HG03196 (cell line): ENCODE data around the gene ITGB8.

ENCODE experiments used
- ATAC-seq: cut with Tn5 transposase; IDR thresholded peaks from one replicate; pipeline ENCODE4 v1.9.1; 2021; ENCODE audit not compliant: unreplicated experiment

Gene ITGB8

DNA sequence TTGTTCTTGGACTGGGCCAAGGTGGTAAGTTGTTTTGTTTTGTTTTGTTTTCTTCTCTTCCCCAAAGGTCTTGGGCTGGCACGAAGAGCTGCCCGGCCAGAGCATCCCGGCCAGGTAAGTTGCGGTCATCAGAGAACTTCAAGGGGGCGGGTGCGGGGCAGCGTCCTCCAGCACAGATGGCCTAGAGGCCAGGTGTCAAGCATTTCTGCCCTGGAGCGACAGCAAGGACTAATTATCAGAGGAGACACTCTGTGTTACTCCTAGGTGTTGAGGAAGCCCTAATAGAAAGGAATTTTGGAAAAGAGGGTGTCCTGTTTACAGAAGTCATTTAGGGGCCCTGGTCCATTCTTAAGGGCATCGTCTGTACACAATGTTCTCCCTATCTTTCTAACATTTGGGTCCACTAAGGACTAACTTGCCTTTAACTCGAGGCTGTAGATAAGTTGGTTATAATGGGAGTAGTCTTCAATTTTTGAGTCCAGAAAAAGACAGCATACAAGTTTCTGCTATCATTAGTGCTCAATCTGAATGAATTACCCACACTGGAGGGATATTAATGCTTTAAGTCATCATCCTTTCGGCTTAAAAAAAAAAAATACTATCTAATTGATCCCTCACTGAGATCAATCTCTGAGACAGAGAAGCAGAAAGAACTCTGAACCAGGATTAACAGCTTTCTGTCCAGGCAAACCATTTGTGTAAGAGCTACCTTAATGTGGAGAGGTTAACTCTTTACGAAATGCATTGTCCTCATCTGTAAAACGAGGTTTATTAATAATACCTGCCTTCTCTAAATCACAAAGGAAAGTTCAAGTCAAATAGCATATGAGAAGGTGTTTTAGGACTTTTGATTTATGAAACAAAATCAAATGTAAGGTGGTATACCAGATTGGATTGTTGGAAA lies 1.5 kb downstream of the ITGB8 start:
- no peak for ATAC-seq

DNA sequence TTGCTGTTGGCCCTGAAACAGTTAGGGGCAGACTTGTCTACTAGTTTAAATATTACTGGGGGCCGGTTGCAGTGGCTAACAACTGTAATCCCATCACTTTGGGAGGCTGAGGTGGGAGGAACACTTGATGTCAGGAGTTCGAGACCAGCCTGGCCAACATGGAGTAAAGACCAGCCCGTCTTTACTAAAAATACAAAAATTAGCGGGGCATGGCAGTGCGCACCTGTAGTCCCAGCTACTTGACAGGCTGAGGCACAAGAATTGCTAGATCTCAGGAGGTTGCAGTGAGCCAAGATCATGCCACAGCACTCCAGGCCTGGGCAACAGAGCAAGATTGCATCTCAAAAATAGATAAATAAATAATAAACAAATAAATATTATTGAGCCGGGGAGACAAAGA lies 7.6 kb downstream of the ITGB8 start:
- no peak for ATAC-seq

DNA sequence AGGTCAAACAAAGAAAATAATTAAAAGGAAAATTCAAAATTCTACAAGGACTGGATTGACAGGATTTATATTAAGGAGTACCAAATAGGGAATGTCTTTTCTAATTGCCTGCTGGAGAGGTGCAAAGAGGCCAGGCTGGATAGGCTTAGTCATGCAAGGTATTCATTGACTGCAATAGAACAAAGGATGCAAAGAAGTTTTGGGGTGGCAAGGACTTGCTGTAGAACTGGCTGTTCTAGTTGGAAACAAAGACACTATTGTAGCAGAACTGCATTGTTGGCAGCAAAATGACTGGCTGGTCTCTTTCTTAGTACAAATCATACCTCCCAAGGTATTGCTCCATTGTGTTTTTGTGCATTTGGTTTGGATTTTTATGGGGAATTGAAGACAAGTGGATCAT lies 10.1 kb downstream of the ITGB8 start:
- no peak for ATAC-seq

DNA sequence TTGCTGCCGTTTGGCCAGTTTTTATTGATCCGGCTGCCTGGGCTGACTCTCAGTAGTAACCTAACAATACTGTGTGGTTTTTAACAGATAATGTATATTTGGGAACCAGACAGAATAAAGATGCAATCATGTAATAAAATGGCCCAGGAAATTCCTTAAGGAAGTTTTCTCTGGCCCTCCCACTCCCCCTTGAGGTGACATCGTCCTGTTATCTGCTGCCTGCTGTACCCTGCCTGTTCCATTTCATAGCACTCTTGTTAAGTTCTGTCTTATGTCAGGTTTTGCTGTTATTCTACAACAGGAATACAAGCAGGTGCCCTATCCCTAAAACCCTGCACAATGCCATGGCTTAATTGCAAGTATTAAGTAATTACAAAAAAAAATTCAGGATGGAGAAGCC lies 12.5 kb downstream of the ITGB8 start:
- no peak for ATAC-seq

DNA sequence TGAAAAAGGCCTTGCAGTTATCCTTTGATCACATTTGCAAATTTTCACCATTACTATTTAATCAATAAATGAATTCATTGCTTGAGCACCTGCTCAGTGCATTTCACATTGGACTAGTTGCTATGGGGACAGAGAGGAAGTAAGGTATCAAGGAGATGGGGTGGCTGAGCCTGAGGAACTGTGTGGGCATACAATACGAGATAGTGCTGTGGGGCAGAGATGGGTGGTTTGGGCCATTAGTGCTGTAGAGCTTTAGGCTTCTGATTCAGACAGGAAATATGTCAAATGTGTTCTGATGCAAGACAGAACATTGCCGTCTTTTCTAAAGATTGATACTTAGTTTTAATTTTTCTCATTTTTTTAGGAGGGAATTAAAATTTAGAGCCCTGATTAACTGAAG lies 13.2 kb downstream of the ITGB8 start:
- ATAC-seq = no peak

DNA sequence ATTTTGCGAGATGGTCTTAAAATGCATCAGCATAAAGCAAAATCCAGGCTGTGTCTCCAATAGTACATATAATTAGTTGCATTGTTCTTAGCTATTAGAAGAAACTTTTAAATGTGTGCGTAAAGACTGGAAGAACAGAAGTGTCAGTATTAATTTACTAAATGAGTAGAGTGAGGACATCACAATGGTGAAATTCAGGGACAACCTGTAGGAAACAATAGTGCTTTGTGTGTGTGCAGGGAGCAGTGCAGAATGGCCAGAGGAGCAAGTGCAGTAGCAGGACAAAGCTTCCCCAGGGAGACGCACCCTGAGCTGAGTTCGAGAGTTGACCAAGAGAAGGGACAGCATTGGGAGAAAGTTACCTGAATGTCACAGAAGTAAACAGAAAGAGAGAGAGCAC lies 13.7 kb downstream of the ITGB8 start:
- ATAC-seq = no peak

DNA sequence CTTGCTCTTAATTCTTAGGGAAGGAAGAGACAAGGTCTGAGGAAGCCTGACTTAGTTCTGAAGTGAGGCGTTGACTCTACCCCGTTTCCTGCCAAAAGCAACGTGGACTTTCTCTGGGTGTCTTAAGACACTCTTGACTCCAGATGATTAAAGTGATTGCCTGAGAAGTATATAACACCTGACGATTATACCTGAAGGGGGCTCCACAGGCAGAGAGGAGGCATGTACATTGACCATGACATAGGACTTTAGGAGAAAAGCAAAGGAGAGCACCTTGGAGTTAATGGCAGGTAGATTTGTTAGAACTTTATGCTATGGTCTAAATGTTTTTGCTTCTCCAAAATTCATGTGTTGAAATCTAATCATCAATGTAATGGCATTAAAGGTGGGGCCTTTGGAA lies 15.9 kb downstream of the ITGB8 start:
- no peak for ATAC-seq

DNA sequence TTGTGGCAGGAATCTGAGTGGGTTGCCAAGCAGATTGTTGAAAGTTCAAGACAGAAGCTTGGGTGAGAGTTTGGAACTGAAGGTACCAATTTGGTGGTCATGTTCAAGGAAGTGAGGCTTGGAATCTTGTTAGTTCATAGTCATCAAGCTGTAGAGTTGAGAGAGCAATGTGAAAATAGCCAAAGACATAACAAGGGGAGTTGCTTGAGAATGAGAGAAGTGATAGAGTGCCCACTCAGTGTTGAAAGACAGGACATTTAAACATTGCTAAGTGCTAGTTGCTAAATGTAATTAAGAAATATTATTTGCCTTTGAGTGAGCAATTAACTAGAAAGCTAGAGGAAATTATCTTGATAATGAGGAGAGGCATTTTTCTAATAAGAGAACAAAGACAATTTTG lies 17.0 kb downstream of the ITGB8 start:
- no peak for ATAC-seq

DNA sequence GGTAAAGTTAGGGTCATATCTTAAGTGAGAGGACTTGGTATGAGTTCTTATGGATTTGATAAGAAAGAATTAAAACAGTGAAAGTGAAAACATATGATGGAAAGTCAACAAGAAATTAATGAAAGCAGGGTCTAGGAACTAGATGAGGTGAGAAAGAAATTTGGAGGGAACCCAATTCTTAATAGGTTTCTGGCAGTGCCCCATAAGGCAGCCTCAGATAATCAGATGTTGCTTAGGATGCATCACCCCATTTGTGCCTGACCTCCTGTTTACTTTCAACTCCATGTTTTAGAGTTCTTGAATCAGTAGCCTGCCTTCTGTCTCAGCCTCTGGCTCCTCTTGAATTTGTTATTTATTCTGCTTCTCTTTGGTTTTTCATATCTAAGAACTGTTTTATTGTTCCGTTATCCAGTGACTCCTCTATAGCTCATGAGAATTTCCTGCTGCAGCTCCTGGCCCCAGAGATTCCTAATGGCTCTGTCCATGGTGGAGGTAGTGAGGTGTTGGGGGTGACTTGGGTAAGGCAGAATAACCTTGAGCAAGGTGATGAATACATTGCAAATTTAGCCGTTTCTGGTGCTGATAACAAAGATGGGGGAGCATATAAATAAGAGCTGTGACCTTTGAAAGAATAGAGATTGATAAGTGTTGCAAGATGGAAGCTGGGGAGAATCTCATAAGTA lies 17.6 kb downstream of the ITGB8 start:
- no peak for ATAC-seq

DNA sequence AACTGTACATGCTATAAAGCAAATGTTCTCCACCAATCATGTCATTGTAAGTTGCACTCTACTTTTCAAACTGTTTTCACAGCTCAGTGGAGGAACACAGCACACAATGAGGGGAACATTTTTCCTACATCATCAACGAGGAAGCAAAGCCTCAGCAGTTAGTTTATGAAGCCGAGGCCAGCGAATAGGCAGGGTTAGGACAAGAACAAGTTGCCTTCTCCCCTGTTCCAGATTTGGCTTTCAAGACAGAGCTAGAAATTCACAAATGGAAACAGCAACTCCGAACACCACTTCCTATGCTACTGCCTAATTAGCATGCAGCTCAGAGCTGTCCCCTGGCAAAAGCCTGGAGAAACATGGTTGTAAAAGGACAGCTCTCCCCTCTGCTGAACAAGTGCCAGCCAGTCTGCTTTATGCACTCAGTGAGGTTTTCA lies 19.8 kb downstream of the ITGB8 start:
- no peak for ATAC-seq

DNA sequence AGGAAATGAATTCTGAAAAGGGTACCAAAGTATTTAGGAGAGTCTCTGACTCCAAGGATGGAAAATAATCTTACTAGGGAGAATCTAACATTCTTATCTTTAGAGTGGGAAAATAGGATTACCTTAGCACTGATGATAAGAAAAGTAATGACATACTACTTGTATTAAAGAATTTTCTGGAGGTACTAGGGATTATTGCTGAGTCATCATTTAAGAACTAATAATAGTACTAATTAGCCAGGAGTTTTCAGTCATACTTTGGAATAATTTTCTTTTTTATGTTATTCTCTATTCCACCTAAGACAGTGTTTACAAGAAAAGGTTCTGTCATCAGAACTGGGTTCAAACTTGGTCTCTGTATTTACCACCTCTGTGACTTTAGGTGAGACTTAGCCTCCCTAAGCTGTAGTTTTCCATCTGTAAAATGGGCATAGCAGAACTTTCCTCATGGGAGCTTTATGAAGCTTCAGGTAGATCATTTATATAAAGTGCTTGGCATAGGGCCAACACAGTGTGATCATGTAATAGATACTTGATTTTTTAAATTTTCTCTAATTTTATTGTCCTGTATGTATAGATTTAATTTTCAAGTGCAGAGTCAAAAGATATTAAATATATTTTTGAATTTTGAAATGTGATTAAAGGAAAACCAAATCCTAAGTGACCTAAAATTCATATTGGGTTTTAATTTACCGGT lies 20.4 kb downstream of the ITGB8 start:
- no peak for ATAC-seq

DNA sequence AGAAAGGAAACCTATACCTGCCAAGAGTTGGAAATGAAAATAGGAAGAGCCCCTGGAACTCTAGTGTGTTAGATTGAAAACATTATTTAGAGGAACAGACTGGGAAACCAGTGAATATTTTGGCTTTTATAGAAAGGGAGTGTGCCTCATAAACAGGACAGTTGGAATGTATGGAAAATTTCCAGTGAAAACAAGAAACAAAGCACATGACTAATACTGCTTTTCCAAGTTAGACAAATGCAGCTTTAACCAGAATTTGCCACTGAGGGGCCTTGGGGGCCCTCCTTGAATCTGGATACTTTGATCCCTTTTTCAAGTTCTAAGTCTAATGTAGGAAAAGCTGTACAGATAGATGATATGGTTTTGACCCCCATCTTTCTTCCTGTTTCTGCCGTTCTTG lies 21.2 kb downstream of the ITGB8 start:
- no peak for ATAC-seq

DNA sequence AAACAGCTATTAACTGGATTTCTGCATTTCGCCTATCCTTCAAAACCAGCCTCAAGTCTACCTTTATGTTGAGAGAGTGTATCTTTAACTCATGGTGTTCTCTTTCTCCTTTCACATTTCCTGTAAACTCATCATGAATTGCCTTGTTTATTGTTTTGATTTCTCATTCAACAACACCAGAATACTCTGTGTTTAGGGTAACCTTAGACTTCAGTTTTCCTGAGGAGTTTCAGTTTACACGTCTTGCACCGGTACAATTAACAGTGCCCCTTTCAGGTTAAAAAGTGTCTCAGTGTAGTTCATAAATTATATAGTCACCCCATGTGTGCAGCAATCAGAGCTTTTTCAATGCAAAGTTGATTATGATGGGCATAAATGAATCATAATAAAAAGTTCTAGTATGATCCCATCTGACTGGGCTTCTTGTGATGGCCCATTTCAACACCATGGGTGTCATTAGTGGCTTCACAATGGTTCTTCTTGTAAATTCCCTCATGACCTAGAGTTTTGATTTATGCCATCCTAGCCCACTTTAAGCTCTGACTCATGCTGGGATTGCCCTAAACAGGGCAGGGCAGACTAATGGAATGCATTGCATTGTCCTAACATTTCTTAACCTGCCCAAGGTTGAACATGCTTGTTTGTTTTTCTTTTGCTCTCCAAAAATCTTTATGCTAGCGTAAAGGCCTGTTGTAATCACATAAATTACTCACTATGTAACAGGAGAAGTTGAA lies 22.0 kb downstream of the ITGB8 start:
- ATAC-seq = no peak

DNA sequence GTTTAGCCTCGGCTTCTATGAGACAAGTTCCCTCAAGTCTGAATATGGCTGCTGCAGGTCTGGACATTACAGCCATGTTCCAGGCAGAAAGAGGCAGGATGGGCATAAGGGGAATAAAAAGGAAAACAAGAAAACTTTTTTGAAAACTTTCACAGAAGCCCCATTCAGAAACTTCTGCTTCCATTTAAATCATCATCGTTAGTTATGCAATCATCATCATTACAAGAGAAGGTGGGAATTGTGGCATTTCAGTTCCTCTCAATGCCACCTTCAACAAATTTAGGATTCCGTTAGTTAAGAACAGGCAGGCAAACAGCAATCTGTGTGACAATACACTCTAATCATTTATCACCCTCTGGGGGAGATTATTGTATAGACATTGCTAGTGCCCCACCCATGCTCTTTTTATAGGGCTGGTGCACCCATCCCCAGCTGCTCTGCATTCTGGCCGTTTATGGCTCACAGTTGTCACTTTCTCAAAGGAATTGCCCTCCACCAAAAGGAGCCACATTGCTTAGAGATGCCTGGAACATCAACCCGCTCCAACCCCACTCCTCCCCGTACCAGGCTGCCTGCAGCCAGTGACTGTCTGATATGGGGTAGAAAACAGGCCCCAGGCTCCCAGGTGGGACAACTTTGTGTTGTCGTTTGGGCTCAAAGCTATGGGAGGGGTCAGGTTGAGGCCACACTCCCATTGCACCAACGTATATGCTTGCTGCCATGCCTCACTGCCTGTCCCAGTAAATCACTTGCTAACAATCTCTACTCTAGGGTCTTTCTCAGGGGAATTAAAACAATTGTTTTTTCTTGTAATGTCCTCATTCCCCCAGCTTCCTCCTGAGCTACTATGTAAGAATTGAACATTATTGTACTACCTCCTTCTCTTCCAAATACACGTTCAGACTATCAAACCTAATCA lies 24.2 kb downstream of the ITGB8 start:
- ATAC-seq = no peak

DNA sequence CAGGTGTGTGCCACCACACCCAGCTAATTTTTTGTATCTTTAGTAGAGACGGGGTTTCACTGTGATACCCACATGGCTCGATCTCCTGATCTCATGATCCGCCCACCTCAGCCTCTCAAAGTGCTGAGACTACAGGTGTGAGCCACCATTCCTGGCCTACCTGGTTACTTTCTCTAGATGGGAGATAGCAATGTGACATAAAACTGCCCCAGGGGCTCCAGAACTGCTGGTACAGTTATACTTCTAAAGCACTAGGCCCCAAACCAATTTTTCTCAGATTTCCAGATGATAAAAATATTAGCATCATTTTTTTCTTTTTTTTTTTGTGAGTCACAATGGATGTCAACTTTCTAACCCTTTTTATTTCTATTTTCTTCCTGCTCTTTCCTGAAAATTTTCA lies 27.4 kb downstream of the ITGB8 start:
- no peak for ATAC-seq

DNA sequence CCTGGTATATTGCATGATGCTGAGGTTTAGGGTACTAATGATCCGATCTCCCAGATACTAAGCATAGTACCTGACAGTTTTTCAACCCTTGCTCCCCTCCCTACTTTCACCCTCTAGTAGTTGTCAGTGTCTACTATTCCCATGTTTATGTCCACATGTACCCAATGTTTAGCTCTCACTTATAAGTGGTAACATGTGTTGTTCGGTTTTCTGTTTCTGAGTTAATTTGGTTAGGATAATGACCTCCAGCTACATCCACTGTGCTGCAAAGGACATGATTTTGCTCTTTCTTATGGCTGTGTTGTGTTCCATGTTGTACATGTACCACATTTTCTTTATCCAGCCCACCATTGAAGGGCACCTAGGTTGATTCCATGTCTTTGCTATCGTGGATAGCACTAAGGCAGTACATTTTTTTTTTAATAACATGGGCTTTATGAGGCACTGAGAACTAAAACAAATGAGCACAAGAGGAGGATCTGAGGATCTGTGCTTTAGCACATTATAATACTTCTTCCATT lies 28.1 kb downstream of the ITGB8 start:
- no peak for ATAC-seq

DNA sequence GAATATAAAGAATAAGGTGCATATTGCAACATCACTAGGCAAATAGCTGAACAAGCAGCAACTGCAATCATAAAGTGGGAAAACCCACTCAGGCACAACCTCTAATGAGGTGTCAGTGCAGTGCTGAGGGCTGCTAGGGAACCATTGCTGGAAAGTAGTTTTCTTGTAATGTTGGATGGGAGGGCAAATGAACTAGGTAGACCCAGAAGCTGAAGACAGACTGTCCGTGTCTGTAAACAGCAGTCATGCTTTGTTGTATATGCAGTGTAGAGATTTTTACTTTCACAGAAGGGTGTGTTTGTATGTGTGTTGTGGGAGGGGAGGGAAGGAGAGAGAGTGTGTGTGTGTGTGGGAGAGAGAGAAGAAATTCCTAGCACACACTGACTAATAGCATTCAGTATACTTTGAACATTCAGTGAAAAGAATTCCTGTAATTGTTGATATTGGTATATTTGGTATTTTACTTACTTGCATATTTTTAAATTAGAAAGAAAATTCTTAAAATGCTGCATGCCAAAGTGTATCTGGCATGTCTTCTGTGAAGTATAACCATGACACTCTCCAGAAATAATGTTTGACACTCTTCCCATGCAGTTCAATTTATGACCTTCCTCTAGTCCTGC lies 28.8 kb downstream of the ITGB8 start:
- no peak for ATAC-seq

DNA sequence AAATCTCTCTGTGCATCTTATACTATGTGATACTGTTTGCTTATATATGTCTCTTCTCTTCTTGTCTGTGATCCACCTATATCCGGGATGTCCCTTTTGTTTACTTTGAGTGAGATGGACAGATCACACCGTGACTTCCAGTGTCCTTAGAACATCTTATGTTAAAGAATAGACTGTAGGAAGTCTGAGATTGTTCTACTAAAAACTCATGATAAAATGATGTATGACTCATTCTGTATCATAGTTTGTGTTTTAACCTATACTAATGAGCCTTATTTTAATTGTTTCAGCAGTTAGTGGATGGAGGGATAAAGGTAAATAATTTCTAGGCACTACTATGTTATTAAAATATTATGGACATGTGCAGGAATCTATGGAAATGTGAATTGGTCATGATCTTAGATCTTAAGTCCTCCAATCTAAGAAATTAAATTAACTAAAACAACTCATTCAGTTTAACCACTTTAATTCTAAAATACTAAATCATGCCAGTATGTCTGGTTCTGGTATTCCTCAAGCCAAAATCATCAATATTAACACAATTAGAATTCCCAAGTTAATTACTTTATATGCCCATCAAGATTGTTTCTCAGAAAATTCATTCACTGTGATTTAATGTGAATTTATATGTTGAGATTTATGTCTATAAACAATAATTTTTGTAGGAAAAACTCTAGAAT lies 32.0 kb downstream of the ITGB8 start:
- ATAC-seq = no peak
